Brain microvascular endothelial cell (primary cell): Measurements from ENCODE around the gene FUT7.
A peak's percentile ranks its signal among the peaks of the same experiment; 100 is the strongest.

Source experiments
- DNase-seq: peaks from one replicate; pipeline ENCODE4 v3.0.0-alpha.2; 2020
- H3K27ac ChIP-seq: fragments of 250-450 bp; sonication (Bioruptor Pico); 2 replicates; pipeline ENCODE4 v1.5.1; 2020; ENCODE audit warnings: mild to moderate bottlenecking, moderate library complexity
- H3K27me3 ChIP-seq: fragments of 250-450 bp; sonication (Bioruptor Pico); replicated peaks from 2 replicates; pipeline ENCODE4 v1.5.1; 2020; ENCODE audit warnings: mild to moderate bottlenecking
- H3K36me3 ChIP-seq: fragments of 250-450 bp; sonication (Bioruptor Pico); replicated peaks from 2 replicates; pipeline ENCODE4 v1.5.1; 2020; ENCODE audit warnings: mild to moderate bottlenecking
- H3K4me3 ChIP-seq: 2 replicates; pipeline ENCODE4 v1.5.1; 2011; ENCODE audit warnings: low read depth, mild to moderate bottlenecking, control low read depth, low read length, moderate library complexity
- CTCF ChIP-seq: IDR thresholded peaks from 2 replicates; pipeline ENCODE4 v1.5.1; 2011; ENCODE audit warnings: low read depth, mild to moderate bottlenecking, moderate library complexity, low read length, control low read depth, inconsistent platforms; ENCODE audit errors: missing control alignments
- in situ Hi-C: cut with HindIII; loops from 2 replicates; pipeline ENCODE4 v1.10.0; 2017; ENCODE audit warnings: low sequenced_read_pairs, low pct_ligation_motif_present

The FUT7 gene

GRCh38 chr9:136992819-136993369, 39.0 kb downstream of the FUT7 start:
- Histone ChIP-seq H3K4me3 (peak overlapping the region; percentile 65), H3K36me3 (no peaks in the 10 kb centered on the region), H3K27me3 (no peaks in the 10 kb centered on the region), H3K27ac (no peak overlapping the region)
- TF ChIP-seq CTCF, result no peak
- in situ Hi-C loops, result no loop called here
- DNase-seq, result no peak

- peak within 1 kb of the TSS; percentile 65 for H3K4me3 ChIP-seq
- H3K27me3 ChIP-seq, result no peaks in the 10 kb centered on the region
- TF ChIP-seq CTCF, result no peak
- in situ Hi-C loops, result no loop called here
- H3K27ac ChIP-seq, result peak within 1 kb of the TSS; percentile 53
- H3K36me3 ChIP-seq, result no peaks in the 10 kb centered on the region
- DNase-seq, result peak; percentile 72
Measured at GRCh38 chr9:136991993-136992818, 39.7 kb downstream of the FUT7 start, which contains the start of gene PAXX. Gene PAXX, plus strand, starts transcription at chr9:136992422. Its CDS starts 22 bp downstream, at chr9:136992444.

GRCh38 chr9:136990242-136990911, 41.5 kb downstream of the FUT7 start:
- H3K4me3 ChIP-seq, result no peak overlapping the region
- peaks cover 11% of the 10 kb centered on the region for H3K27me3 ChIP-seq
- H3K36me3 ChIP-seq, result no peaks in the 10 kb centered on the region
- in situ Hi-C loops, result no loop called here
- DNase-seq, result no peak
- TF ChIP-seq CTCF, result no peak
- H3K27ac ChIP-seq, result no peak overlapping the region

- H3K4me3 ChIP-seq, result no peak overlapping the region
- H3K36me3 ChIP-seq, result no peaks in the 10 kb centered on the region
- DNase-seq, result no peak
- peaks cover 23% of the 10 kb centered on the region for H3K27me3 ChIP-seq
- no peak for TF ChIP-seq CTCF
- no peak overlapping the region for H3K27ac ChIP-seq
- in situ Hi-C loops, result no loop called here
Measured at GRCh38 chr9:136988872-136989271, 43.0 kb downstream of the FUT7 start.

- peaks cover 23% of the 10 kb centered on the region for H3K27me3 ChIP-seq
- H3K36me3 ChIP-seq, result no peaks in the 10 kb centered on the region
- no peak overlapping the region for H3K4me3 ChIP-seq
- DNase-seq, result no peak
- TF ChIP-seq CTCF, result no peak
- in situ Hi-C loops, result no loop called here
- H3K27ac ChIP-seq, result no peak overlapping the region
Measured at GRCh38 chr9:136985853-136986252, 46.0 kb downstream of the FUT7 start.
